Epithelial cell of esophagus (primary cell): Measurements from ENCODE around the gene COG3.

Source experiments
- DNase-seq: peaks from one replicate; pipeline ENCODE4 v3.0.0; 2010; ENCODE audit warnings: low read depth
- H3K4me3 ChIP-seq: 2 replicates; pipeline ENCODE4 v1.5.1; 2011; ENCODE audit warnings: mild to moderate bottlenecking, low read length, control low read depth
- TF ChIP-seq, protein P1 (sequence below): IDR thresholded peaks from 2 replicates; pipeline ENCODE4 v1.5.1; 2011; ENCODE audit warnings: low read depth, mild to moderate bottlenecking, low read length, control low read depth, inconsistent platforms; ENCODE audit not compliant: insufficient read depth; ENCODE audit errors: missing control alignments

The COG3 gene

DNA sequence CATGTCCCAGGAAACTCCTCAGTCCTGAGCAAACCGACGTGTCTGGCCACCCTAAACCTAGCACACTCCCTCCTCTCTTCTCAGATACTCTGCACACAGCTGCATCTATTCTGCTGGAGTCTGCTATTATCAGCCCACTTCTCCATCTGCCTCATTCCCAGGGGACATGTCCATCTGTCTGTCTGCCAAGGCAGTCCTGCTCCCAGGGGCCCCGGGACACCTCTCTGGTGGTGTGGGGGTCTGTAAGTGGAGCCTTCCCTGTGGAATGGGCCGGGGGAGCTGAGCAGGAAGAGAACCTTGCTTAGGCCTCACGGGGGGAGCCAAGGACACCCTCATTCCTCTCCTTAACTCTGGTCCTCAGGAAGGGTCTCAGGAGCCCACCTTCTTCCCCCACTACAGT is 78.1 kb downstream of the COG3 start:
- H3K4me3 ChIP-seq, result no peak overlapping the region
- TF ChIP-seq, protein P1, sequence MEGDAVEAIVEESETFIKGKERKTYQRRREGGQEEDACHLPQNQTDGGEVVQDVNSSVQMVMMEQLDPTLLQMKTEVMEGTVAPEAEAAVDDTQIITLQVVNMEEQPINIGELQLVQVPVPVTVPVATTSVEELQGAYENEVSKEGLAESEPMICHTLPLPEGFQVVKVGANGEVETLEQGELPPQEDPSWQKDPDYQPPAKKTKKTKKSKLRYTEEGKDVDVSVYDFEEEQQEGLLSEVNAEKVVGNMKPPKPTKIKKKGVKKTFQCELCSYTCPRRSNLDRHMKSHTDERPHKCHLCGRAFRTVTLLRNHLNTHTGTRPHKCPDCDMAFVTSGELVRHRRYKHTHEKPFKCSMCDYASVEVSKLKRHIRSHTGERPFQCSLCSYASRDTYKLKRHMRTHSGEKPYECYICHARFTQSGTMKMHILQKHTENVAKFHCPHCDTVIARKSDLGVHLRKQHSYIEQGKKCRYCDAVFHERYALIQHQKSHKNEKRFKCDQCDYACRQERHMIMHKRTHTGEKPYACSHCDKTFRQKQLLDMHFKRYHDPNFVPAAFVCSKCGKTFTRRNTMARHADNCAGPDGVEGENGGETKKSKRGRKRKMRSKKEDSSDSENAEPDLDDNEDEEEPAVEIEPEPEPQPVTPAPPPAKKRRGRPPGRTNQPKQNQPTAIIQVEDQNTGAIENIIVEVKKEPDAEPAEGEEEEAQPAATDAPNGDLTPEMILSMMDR, result no peak
- no peak for DNase-seq

DNA sequence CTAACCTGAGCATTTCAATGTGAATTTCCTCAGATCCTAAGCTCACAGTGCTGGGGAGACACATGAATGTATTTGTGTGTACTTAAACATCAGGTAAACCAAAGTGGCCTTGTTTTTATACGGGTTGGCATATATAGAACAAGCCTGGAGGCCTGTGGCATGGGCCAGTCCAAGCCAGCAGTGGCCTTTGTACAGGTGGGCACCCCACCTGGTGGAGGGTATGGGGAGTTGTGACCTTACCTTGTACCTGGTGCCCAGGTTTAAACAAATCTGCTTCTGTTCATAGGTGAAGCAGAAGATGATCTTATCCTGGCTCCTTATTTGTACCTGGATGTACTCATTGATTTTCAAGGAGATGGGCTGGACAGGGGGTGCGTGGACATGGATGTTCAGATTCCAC is 79.8 kb downstream of the COG3 start:
- TF ChIP-seq, protein P1, result no peak
- H3K4me3 ChIP-seq, result no peak overlapping the region
- DNase-seq, result no peak

- H3K4me3 ChIP-seq, result no peak overlapping the region
- TF ChIP-seq, protein P1, result no peak
- no peak for DNase-seq
These were observed 81.1 kb downstream of the COG3 start for GRCh38 chr13:45545686-45546409.

- TF ChIP-seq, protein P1, result no peak
- no peak for DNase-seq
- no peak overlapping the region for H3K4me3 ChIP-seq
These were observed 81.6 kb downstream of the COG3 start for GRCh38 chr13:45546410-45546765.

DNA sequence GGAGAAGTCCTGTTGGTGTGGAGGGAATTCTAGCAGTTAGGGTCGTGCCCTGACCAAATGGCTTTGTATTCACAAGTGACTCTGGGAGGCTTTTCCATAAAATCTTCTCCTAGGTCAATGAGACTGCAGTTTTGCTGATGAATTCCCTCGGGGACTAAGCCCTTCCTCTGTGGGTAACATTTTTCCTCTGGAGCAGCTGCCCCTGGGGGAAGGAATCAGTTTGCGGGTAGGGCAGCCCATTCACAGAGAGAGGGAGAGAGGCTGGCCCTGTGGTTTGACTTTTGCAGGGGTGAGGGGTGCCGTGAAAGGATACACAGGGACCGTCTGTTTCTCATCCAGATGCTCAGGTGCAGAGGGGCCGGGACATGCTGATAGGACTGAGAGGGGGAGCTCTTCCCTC is 83.5 kb downstream of the COG3 start:
- no peak for DNase-seq
- H3K4me3 ChIP-seq, result no peak overlapping the region
- TF ChIP-seq, protein P1, result no peak

DNA sequence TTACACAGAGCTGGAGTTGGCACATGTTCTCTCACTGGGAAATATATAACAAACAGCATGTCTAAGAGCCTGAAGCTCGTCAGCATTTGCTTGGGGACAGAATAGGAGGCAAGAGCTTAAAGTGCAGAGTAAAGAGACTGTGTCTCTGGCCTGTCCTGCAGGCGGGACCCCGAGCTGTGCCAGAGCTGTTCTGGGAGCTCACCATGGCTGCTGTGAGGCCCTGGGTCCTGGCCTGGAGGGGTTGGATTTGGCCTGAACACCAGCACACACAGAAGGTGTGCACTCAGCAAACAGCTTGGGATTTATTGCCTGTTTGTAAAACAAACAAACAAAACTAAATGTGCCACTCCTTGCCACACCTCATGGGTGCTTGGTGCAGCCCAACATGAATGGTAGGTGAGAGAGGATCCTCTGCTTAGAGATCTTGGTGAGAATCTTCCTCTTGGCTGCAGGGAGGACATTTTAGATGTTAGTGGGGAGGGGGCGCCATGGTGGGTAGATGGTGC is 89.9 kb downstream of the COG3 start:
- DNase-seq, result no peak
- TF ChIP-seq, protein P1, result no peak
- no peak overlapping the region for H3K4me3 ChIP-seq
